Eye (tissue), 1 donor: ENCODE measurements around the gene NKAIN1.
"Not testable (repeated sequence)": the region's sequence is repeated elsewhere in the genome, so short reads cannot be mapped to it uniquely, and the experiment has no call there.

Experiments used
- DNase-seq: peaks from one replicate; pipeline ENCODE4 v3.0.0-alpha.2; 2015

Gene NKAIN1

DNA sequence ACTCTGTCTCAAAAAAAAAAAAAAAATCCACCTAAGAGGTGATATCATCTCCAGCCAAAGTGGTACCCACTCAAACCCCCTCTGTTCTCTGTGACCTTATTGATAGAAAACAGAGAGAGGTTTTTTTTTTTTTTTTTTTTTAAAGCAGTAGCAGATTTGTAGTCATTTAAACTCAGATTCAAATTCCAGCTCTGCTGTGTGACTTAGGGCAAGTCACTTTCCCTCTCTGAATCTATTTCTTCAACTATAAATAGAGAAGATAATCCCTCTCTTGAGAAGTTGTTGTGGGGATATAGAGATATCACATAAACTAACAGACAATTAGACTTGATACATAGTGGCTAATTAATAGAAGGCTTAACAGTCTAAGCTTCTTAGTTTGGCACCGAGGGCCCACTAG is 48.4 kb downstream of the NKAIN1 start:
- no peak for DNase-seq

DNA sequence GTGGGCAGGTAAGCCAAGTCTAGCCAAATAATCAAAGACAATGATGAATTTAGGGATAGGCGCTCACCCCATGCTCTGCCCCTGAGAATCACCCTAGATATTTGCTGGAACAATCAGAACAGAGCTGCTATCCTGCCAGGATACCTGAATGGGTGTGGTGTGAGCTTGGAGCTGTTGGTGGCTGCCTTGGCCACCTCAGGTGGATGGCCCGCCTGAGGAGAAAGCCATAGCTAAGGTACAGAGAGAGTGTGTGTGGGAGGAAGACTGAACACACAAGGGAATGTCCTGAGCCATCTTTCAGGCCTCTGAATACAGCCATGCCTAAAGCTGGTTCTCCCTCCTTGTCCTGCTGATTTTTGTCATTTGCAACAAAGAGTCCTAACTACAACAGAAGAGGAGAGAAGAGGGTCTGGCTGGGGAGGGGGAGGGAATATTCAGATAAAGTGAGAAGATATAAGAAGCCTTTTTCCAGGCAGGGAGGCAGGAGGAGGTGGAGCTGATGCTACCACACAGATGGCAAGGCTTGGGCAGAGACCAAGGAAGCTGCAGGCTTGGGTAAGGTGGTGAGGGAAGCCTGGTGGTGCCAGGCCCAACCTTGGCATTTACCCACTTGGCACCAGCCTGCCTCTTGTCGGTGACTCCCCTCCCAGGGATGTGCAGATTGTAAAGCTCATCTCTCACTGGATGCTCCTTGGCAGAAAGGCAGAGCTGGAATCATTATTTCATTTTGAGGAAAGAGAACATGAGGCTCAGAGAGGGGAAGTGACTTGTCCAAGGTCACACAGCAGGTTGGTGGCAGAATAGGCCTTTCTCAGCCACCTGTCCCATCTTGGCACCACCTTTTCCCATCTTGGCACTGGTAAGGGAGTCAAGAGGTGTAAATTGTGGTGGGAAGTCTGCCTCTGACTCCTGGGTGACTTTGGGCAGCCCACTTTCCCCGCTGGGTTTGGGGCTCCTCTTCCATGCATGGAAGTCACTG is 49.7 kb downstream of the NKAIN1 start:
- DNase-seq, result no peak

GRCh38 chr1:31183927-31184554 is 55.6 kb downstream of the NKAIN1 start:
- DNase-seq, result peak; percentile 89

GRCh38 chr1:31183126-31183525 is 56.6 kb downstream of the NKAIN1 start:
- DNase-seq, result no peak

DNA sequence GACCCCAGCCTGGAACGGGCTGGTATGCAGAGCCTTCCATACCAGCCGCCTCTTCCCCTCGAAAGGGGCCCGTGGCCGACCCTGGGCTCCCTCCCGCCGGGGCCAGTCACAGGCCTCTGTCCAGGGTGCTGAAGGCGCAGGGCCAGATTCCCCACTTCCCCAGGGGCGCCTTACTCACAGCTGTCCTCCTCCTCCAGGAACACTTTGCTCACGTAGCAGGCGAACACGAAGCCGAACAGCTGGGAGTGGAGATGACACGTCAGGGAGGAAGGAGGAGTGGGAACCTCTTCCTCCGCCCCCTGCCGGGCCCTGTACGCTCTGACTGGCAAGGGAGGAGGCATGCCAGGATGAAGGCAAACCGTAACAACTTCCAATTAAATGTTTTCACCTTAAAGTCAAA is 57.3 kb downstream of the NKAIN1 start:
- peak; percentile 95 for DNase-seq

DNA sequence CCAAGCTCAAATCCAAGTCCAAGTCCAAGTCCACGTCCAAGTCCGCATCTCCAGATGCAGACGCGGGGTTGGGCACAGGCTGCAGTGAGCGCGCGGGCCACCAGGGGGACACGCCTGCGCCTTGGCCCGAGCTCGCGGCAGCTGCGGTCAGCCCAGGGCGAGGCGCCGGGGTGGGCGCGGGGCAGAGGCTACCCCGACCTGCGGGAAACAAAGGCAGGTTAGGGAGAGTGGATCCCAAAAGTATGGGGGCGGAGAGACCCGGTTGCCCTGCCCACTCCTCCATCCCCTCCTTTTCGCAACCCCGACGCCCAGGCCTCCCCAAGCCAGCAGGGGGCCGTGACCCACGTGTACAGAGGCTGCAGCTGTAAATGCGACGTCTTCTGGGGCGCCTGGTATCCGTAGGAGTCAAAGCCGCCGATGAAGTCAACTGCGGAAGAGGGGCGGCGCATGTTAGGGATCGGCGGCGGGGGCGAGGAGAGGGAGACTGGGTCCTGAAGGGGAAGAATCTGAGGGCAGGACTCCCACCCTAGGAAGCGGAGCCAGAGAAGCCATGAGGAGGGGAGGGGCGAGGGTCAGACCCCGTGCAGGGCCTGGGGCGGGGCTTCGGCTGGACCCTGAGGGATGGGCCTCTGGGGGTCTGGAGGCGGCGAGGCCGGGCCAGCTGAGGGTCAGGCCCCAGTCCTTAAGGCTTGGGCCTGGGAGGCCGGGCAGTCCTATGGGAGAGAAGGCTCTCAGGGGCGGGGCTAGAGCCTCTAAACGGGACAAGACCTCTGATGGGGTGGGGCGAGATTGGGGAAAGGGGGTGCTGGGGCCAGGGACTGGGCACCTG is 58.0 kb downstream of the NKAIN1 start:
- peak; percentile 83 for DNase-seq

DNA sequence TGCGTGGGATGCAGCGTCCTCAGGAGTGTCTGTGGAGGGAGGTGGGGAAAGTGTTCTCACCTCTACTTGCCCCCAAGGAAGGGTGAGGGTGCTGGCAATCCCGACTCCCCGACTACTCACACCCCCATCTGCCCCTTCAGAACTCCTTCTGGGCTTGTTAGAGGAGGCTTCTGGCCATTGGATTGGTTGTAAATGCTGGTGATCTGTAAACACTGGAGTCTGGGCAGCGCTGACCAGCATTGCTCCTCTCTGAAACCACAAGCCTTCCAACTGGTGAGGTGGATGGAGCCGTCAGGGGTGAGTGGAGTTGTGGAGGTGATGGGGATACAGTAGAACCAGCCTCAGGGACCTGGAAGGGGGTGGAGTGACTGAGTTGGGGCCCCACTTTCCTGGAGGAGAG is 59.3 kb downstream of the NKAIN1 start:
- no peak for DNase-seq

- DNase-seq, result not testable (repeated sequence)
Measured at GRCh38 chr1:31176291-31176690, 63.4 kb downstream of the NKAIN1 start.

GRCh38 chr1:31170486-31170735 is 69.3 kb downstream of the NKAIN1 start:
- DNase-seq, result no peak

DNA sequence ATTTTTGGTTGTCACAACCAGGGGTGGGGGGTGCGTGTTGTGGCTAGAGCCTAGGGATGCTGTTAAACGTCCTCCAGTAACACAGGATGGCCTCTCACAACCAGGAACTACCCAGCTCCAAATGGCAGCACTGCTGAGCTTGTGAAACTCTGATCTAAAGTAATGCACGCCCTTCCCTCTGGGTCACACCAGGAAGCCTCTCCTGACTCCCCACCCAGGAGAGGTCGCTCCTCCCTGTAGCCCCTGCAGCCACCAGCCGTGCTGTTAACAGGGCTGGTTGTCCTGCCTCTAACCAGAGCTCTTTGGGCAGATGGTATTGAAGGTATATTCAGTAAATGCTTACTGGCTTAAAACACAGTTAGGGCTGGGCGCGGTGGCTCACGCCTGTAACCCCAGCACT is 73.2 kb downstream of the NKAIN1 start:
- no peak for DNase-seq

DNA sequence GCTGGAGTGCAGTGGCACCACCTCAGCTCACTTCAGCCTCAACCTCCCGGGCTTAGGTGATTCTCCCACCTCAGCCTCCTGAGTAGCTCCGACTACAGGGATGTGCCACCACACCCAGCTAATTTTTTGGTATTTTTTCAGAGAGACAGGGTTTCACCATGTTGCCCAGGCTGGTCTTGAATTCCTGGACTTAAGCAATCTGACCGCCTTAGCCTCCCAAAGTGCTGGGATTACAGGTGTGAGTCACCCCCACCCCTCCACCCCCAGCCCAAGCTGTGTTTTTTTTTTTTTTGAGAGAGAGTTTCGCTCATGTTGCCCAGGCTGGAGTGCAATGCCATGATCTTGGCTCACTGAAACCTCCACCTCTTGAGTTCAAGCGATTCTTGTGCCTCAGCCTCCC is 75.4 kb downstream of the NKAIN1 start:
- no peak for DNase-seq

- DNase-seq, result no peak
Measured at GRCh38 chr1:31163866-31164265, 75.8 kb downstream of the NKAIN1 start.

DNA sequence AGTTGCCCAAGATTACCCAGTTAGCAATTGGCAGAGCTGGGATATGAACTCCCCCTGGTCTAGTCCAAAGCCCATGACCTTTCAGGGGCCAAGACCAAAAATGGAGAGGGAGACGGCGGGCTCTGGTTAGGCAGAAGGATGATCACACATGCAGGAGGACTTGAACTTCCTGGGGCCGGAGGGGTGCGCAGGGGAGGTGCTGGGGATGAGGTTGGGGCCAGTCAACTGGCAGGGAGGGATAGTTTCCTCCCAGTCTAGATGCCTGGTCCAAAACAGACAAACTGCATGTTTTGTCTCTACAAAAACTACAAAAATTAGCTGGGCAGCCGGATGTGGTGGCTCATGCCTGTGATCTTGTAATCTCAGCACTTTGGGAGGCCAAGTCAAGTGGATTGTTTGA is 78.1 kb downstream of the NKAIN1 start:
- DNase-seq, result no peak

GRCh38 chr1:31159869-31160611 is 79.6 kb downstream of the NKAIN1 start:
- DNase-seq, result no peak

DNA sequence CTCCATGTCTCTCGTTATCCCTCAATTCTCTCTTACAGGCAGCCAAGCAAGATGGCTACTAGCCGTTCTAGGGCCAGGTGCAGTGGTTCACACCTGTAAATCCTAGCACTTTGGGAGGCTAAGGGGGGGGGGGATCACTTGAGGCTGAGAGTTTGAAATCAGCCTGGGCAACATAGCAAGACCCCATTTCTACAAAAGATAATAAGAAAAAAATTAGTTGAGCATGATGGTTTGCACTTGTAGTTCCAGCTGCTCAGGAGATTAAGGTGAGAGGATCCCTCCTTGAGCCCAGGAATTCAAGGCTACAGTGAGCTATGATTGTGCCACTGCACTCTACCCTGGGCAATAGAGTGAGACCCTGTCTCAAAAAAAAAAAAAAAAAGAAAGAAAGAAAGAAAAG is 80.4 kb downstream of the NKAIN1 start:
- no peak for DNase-seq

- DNase-seq, result peak; percentile 78
Measured at GRCh38 chr1:31155216-31155806, 84.4 kb downstream of the NKAIN1 start.

- peak; percentile 93 for DNase-seq
Measured at GRCh38 chr1:31154632-31155215, 85.0 kb downstream of the NKAIN1 start.

- no peak for DNase-seq
Measured at GRCh38 chr1:31154000-31154631, 85.6 kb downstream of the NKAIN1 start.

- no peak for DNase-seq
Measured at GRCh38 chr1:31153423-31153822, 86.3 kb downstream of the NKAIN1 start.

DNA sequence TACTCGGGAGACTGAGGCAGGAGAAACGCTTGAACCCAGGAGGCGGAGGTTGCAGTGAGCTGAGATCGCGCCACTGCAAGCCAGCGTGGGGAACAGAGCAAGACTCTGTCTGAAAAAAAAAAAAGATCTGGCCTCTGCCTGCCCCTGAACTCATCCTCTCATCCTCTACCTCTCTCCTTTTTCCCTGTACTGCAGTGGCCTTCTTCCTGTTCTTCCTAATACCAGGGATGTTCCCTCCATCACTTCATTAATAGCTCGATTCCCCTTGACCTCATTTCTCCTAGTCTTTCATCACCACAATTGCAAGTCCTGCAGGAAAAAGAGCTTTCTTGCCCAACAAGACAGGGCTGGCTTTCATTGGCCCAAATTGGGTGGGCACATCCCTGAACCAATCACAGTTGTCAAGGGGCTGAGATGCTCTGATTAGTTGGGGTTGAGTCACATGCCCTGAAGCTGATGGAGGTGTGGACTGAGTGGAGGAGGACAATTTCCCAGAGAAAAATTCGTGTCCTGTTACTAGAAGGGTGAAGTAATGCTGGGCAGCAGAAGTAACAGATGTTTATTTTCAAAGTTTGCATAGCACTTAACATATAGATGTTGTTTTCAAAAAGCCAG is 87.4 kb downstream of the NKAIN1 start:
- no peak for DNase-seq

GRCh38 chr1:31151402-31151801 is 88.3 kb downstream of the NKAIN1 start:
- DNase-seq, result no peak
